CD4-positive, alpha-beta T cell treated with Interleukin-4 for 1 hour (primary cell): ENCODE measurements around the gene R3HDM4.
A peak's percentile ranks its signal among the peaks of the same experiment; 100 is the strongest.

Source experiments
- DNase-seq, 2 donors: peaks; one replicate each; pipeline ENCODE4 v3.0.0-alpha.2; 2020 to 2022

The R3HDM4 gene

GRCh38 chr19:872266-872951 is 40.6 kb downstream of the R3HDM4 start:
- peak; percentile 90 to 91 for DNase-seq

DNA sequence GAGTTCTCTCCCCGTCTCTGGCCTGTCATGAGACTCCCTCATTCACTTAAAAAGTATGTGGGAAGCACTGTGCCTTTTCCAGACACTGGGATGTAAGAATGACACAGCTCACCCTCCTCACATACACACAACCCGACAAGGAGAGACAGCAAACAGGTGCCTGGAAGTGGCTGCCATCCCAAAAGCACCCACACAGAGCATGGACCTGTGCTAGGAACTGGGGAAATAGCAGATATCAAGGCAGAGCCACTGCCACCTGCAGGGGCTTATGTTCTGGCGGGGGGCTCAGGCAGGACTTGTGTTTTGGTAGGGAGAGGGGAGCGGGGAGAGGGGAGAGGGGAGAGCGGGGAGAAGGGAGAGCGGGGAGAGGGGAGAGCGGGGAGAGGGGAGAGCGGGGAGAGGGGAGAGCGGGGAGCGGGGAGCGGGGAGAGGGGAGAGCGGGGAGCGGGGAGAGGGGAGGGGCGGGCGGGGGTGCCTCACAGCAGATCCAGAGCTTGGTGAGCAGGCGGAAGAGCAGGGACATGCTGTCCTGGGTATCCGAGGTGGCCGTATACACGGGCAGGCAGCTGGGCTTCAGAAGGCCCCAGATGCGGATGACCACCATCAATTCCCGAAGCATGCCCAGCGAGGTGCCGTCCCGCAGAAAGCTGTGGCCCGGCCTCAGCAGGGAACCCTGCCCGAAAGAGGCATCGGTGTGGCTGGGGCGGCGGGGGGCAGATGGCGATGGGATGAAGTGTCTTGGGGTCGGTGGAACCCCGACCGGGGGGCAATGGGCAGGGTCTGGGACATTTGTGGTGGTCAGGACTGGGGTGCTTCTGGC is 41.4 kb downstream of the R3HDM4 start:
- DNase-seq: peak in 1 of 2 donors; percentile 19

GRCh38 chr19:870963-871401 is 42.0 kb downstream of the R3HDM4 start:
- DNase-seq: no peak

- no peak for DNase-seq
Observed at GRCh38 chr19:870314-870713, 42.7 kb downstream of the R3HDM4 start.

GRCh38 chr19:869245-870177 is 43.5 kb downstream of the R3HDM4 start:
- DNase-seq: no peak

GRCh38 chr19:868458-869244 is 44.4 kb downstream of the R3HDM4 start:
- no peak for DNase-seq

DNA sequence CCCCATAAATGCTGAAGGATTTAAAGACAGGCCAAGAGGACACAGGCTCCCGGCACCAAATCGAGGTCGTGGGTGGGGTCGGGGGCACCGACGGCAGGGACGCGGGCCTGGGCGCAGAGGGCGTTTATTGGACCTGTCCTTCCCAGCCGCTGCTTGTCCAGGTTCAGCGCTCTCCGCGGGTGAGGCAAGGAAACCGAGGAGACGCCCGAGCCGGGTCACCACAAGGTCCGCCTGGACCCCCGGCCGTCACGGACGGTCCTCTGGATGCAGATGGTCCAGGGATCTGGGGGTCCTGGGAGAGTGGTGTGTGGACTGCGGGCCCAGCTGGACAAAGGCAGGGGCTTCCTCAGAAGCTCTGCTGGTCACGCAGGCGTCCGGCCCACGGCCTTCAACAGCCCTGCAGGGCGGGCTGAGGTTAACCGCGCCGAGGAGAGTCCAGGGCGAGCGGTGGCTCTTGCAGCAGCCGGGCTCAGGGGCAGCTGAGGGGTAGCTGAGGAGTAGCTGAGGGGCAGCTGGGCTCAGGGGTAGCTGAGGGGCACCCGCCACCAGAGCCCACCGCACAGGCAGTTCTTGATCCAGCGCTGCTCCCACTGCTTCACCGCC is 45.1 kb downstream of the R3HDM4 start:
- no peak for DNase-seq

- DNase-seq: no peak
Observed at GRCh38 chr19:867301-867793, 45.7 kb downstream of the R3HDM4 start.

- DNase-seq: no peak
Observed at GRCh38 chr19:866769-867300, 46.2 kb downstream of the R3HDM4 start.

DNA sequence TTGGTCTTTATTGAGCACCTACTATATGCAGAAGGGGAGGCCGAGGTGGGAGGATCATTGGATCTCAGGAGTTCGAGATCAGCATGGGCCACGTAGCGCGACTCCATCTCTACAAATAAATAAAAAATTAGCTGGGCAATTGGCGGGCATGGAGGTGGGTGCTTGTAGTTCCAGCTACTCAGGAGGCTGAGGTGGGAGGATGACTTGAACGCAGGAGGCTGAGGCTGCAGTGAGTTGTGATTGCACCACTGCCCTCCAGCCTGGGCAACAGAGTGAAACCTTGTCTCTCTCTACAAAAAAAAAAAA is 49.8 kb downstream of the R3HDM4 start:
- no peak for DNase-seq

GRCh38 chr19:862581-863314 is 50.3 kb downstream of the R3HDM4 start:
- DNase-seq: peak; percentile 84 to 85

GRCh38 chr19:861756-862580 is 51.1 kb downstream of the R3HDM4 start:
- DNase-seq: peak; percentile 69 to 78

GRCh38 chr19:861141-861755 is 51.8 kb downstream of the R3HDM4 start:
- DNase-seq: no peak

GRCh38 chr19:858868-859843 is 53.9 kb downstream of the R3HDM4 start, which contains the start of gene CFD:
CFD (plus strand) TSS chr19:859664; CDS start chr19:859690, 26 bp downstream.
- peak in 1 of 2 donors; percentile 53 for DNase-seq

DNA sequence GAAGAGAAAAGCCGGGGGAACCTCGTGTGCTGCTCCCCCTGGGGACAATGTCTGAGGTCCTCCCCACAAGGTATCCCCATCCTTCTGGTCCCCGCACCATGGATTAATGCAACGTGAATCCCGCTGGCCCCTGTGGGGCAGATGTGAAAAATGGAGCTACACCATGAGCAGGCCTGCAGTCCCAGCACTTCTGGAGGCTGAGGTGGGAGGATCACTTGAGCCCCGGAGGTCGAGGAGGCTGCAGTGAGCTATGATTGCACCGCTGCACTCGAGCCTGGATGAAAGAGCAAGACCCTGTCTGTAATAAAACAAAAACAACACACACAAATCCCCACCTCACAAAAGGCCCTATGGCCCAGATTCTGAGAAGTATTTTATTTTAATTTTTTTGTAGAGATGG is 54.7 kb downstream of the R3HDM4 start:
- no peak for DNase-seq

GRCh38 chr19:855566-856120 is 57.4 kb downstream of the R3HDM4 start:
- no peak for DNase-seq

DNA sequence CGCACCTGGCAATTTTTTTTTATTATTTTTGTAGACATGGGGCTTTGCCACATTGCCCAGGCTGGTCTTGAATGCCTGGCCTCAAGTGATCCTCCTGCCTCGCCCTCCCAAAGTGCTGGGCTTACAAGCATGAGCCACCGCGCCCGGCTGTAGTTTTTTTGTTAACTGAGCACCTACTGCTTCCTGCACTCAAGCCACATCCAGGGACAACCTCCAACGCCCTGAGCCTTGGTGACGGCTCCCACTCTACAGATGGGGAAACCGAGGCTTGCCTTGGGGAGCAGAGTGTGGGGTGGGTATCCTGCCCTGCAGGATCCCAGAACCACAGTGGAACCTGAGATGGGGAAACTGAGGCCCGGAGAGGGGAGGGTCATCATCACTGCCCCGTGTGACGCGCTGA is 57.9 kb downstream of the R3HDM4 start:
- no peak for DNase-seq

GRCh38 chr19:854549-854948 is 58.5 kb downstream of the R3HDM4 start:
- DNase-seq: no peak
